Heart right ventricle (tissue), 16 donors: ENCODE data around the gene FXYD4. TPM values are rescaled to one million over a fixed set of nuclear protein-coding genes. Genes with fewer than 3 reads are reported as not detected.

Source experiments
- ATAC-seq, 8 donors: fragments of 200-7000 bp; cut with Tn5 transposase; one replicate each; pipeline ENCODE4 v1.9.1; 2020; ENCODE audit warnings: mild to moderate bottlenecking in 8 of 8, moderate library complexity in 8 of 8, moderate number of reproducible peaks in 1 of 8
- DNase-seq, 2 donors: peaks; one replicate each; pipeline ENCODE4 v3.0.0-alpha.2; 2020
- H3K27ac ChIP-seq, 10 donors: fragments of 200-600 bp; sonication (generic) in 2 of 10; one replicate each; pipeline versions ENCODE4 v1.5.0 to v1.8.0; 2020 to 2022; ENCODE audit warnings: mild to moderate bottlenecking in 3 of 10
- H3K27me3 ChIP-seq, 7 donors: fragments of 200-600 bp; one replicate each; pipeline ENCODE4 v1.8.0; 2021 to 2022; ENCODE audit warnings: mild to moderate bottlenecking in 2 of 7
- H3K36me3 ChIP-seq, 9 donors: fragments of 200-600 bp; sonication (generic) in 1 of 9; one replicate each; pipeline versions ENCODE4 v1.5.0 to v1.8.0; 2020 to 2022; ENCODE audit warnings: mild to moderate bottlenecking in 2 of 9
- H3K4me1 ChIP-seq, 9 donors: fragments of 200-600 bp; sonication (generic) in 1 of 9; one replicate each; pipeline versions ENCODE4 v1.5.0 to v1.8.0; 2020 to 2022; ENCODE audit warnings: mild to moderate bottlenecking in 4 of 9
- H3K4me3 ChIP-seq, 10 donors: fragments of 200-600 bp; sonication (generic) in 2 of 10; one replicate each; pipeline versions ENCODE4 v1.5.0 to v1.8.0; 2020 to 2022; ENCODE audit warnings: mild to moderate bottlenecking in 7 of 10, moderate library complexity in 2 of 10
- H3K9me3 ChIP-seq, 11 donors: fragments of 200-600 bp in 10 of 11; sonication (generic) in 2 of 11; one replicate each; pipeline versions ENCODE4 v1.5.0 to v1.8.0; 2013 to 2022; ENCODE audit warnings: mild to moderate bottlenecking in 2 of 11, control low read depth in 1 of 11, moderate library complexity in 1 of 11
- whole genome bisulfite sequencing, 2 donors: extraction: QIAGEN DNeasy Blood & Tissue Kit; methylation state at CpG; one replicate each; pipeline ENCODE4 v1.1.7; 2013; ENCODE audit warnings: inconsistent platforms in 1 of 2; 5-methylcytosine and 5-hydroxymethylcytosine counted together
- intact Hi-C, 10 donors: fragments of 100-400 bp; cut with DNase I; formaldehyde crosslinking; loops; one replicate each; pipeline versions ENCODE4 v1.11.1 to v1.14.2; 2022
- polyA plus RNA-seq, 2 donors: library from polyadenylated mRNA; stranded (reverse); fragments of 200-250 nt; gene quantifications; one replicate each; pipeline ENCODE4 v1.2.3, GENCODE V29; 2013
- total RNA-seq, 10 donors: library from RNA; stranded (reverse); fragmentation: NEBNext Ultra II Directional in 3 of 10; extraction: Animal tissue kit (Norgen Biotek cat#: 25700) in 3 of 10; gene quantifications; one replicate each; pipeline versions ENCODE4 v1.2.1 to v1.2.4, GENCODE V29; 2021 to 2023
- TF ChIP-seq, protein P1 (sequence below), 9 donors: fragments of 200-600 bp; sonication (generic) in 2 of 9; IDR thresholded peaks; one replicate each; pipeline versions ENCODE4 v1.5.0 to v1.8.0; 2021 to 2022; ENCODE audit warnings: antibody characterized with exemption in 9 of 9, mild to moderate bottlenecking in 5 of 9, moderate library complexity in 1 of 9
- donor health status: Arrhythmogenic right ventricular cardiomyopathy.
- donor health status: ischemic (EF 13 %, LVEDD 7.1; RV severe dilation, severe dysfunction).
- donor health status: healthy with polysubstance abuse.
- donor health status: DM: no; HTN: yes; CAD: no.
- donor health status: DM: no; HTN: no; CAD: no.
- donor health status: ischemic (EF 25% LVEDD 6.9; RV normal size, moderate dysfunction).
- donor health status: ischemic (EF 25% LVEDD 5.7; RV mildly dilated, moderate dysfunction).
- donor health status: healthy.
- donor health status: DM: yes; HTN: yes; CAD: no.
- donor health status: Ischemic cardiomyopathy.
- donor health status: ischemic (EF 35%, LVEDD 5.7; RV mildly dilated, moderate dysfunction).
- donor health status: nonischemic (EF 11% LVEDD 7.7; RV severe dilation, severe dysfunction).
- donor health status: DM: yes; HTN: yes; CAD: no.
- donor health status: PGD.
- donor health status: ischemic (EF 29% LVEDD 5.4; RV normal size, mild dysfunction).
- donor health status: nonischemic (EF 23%, LVEDD 6.1; RV moderate dilation, normal function).

Gene FXYD4
- total and polyA plus RNA-seq, 12 donors = 0.42 to 1.5 TPM; not detected in 10

DNA sequence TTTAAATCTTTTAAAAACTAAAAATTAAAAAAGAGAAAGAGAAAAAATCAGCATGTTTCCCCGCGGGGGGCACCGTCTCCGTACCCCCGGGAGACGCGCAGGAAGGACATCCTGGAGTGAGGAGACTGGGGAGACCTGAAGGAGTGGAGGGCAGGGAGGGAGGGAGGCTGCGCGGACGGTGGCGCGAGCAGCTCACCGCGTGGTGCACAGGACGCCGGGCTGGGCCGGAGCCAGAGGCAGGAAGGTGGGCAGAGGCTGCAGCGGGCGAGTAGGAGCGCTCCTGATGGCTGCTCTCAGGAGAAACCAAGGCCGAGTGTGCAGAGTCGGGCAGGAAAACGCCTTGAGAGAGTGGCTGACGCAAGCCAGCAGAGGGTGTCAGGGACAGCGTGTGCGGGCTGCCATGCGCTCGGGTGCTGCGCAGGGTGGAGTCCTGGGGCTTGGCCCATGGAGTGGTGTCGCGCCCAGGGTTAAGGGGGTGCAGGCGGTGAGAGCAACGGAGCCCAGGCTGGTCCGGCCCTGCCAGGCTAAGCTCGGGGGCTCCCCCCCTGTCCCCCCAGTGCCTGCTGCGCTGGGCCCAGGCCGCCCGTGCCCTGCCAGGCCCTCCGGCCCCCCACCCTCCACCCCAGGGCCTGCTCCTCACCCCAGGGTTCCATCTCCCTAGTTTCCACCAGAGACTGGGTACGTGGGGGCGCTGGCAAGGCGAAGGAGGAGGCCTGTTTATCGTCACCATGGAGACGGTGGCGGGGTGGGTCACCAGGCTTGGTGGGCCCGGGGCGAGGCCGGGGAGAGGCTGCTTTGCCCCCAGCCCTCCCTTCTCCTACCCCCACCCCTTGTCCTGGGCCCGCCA is 28.9 kb upstream of the FXYD4 start:
- peaks cover 0 to 4% (median 0%) of the 10 kb centered on the region in 9 donors for H3K4me1 ChIP-seq
- no peak overlapping the region for H3K4me3 ChIP-seq
- intact Hi-C loops = loop anchor here in 2 of 10 donors (10.0 kb wide), 2 partner anchors 48 to 138 kb away; no protein-coding TSS in a partner anchor
- H3K36me3 ChIP-seq = no peaks in the 10 kb centered on the region
- H3K27ac ChIP-seq = no peak overlapping the region
- DNase-seq (no peak), ATAC-seq (no peak)
- WGBS, 2 donors = 88% methylated on average over 45 to 49 of the region's 49 CpGs
- H3K27me3 ChIP-seq = peaks cover 0 to 25% (median 17%) of the 10 kb centered on the region in 7 donors
- TF ChIP-seq, protein P1, sequence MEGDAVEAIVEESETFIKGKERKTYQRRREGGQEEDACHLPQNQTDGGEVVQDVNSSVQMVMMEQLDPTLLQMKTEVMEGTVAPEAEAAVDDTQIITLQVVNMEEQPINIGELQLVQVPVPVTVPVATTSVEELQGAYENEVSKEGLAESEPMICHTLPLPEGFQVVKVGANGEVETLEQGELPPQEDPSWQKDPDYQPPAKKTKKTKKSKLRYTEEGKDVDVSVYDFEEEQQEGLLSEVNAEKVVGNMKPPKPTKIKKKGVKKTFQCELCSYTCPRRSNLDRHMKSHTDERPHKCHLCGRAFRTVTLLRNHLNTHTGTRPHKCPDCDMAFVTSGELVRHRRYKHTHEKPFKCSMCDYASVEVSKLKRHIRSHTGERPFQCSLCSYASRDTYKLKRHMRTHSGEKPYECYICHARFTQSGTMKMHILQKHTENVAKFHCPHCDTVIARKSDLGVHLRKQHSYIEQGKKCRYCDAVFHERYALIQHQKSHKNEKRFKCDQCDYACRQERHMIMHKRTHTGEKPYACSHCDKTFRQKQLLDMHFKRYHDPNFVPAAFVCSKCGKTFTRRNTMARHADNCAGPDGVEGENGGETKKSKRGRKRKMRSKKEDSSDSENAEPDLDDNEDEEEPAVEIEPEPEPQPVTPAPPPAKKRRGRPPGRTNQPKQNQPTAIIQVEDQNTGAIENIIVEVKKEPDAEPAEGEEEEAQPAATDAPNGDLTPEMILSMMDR (IDR thresholded peaks at IDR 0.05) = no peak
- H3K9me3 ChIP-seq = no peaks in the 10 kb centered on the region

DNA sequence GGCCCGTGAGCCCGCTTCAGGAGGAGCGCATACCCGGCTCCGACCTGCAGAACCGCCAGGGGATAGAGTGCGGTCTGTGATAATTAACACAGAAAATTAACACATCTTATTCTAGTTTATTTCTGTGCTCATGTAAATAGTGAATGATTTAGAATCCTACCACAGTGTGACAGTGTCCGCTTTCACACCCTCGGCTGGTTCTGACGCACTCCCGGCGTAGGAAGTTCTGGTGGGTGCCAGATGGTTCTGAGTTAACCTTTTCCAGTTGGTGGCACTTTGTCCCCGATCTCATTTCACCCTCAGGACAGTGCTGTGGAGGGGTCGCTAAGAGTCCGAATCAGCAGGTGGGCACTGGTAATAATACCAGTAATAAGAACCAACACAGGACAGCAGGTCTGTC is 28.3 kb upstream of the FXYD4 start:
- TF ChIP-seq, protein P1 (IDR thresholded peaks at IDR 0.05) = no peak
- H3K36me3 ChIP-seq = no peaks in the 10 kb centered on the region
- intact Hi-C loops = loop anchor here in 2 of 10 donors (10.0 kb wide), 2 partner anchors 48 to 138 kb away; no protein-coding TSS in a partner anchor

DNA sequence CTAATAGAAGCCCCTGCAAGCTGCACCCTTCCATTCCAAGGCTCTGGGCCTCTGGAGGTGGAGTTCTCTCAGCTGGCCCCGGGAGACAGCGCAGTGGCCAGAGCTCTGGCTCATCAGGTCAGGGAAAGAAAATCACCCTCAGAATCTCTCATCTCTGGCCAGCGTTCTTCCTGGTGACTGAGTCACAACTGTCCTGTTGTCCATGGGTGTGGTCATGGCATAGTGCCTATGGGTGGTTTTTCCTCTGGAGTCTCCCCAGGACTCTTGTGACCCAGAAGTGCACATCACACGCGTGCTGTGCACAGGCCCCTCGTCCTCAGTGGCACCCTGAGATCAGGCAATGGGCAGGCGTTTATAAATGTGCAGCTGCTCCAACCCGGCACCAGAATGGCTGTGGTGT is 27.4 kb upstream of the FXYD4 start:
- TF ChIP-seq, protein P1 (IDR thresholded peaks at IDR 0.05) = no peak
- intact Hi-C loops = loop anchor here in 2 of 10 donors (10.0 kb wide), 2 partner anchors 49 to 139 kb away; no protein-coding TSS in a partner anchor
- 76 to 85% methylated on average over 8 of the region's 8 CpGs for WGBS, 2 donors
- no peak for DNase-seq
- H3K36me3 ChIP-seq = no peaks in the 10 kb centered on the region
- ATAC-seq = no peak
- no peaks in the 10 kb centered on the region for H3K9me3 ChIP-seq
- peaks cover 0 to 19% (median 7%) of the 10 kb centered on the region in 7 donors for H3K27me3 ChIP-seq
- no peak overlapping the region for H3K4me3 ChIP-seq
- peaks cover 0 to 7% (median 0%) of the 10 kb centered on the region in 9 donors for H3K4me1 ChIP-seq
- H3K27ac ChIP-seq = no peak overlapping the region

More for the DNA sequence above, 28.3 kb upstream of the FXYD4 start:
- Histone ChIP-seq H3K9me3 (no peaks in the 10 kb centered on the region), H3K4me3 (no peak overlapping the region), H3K4me1 (peaks cover 0 to 6% (median 0%) of the 10 kb centered on the region in 9 donors), H3K27ac (no peak overlapping the region), H3K27me3 (peaks cover 0 to 24% (median 15%) of the 10 kb centered on the region in 7 donors)
- 94 to 96% methylated on average over 15 of the region's 15 CpGs for WGBS, 2 donors
- DNase-seq = no peak
- ATAC-seq = no peak

DNA sequence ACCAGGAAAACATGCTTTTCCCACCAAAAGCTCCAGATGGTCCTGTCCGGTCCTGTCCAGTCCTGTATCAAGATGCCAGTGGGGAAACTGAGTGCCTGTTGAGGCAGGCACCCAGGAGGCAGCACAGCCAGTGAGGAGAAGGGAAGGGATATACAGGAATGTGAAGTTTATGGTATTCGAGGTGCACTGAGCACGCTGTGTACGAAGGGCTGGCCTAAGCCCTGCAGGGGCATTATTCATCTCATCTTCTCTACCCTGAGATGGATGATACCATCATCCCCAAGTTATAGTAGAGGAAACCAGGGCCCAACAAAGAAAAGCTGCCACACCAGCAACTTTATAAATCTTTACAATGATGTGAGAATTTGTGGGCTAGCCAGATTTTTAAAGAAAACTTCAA is 23.4 kb upstream of the FXYD4 start:
- H3K36me3 ChIP-seq = no peaks in the 10 kb centered on the region
- TF ChIP-seq, protein P1 (IDR thresholded peaks at IDR 0.05) = no peak
- DNase-seq = no peak
- intact Hi-C loops = loop anchor here in 9 of 10 donors (1.0 to 10.0 kb wide), 6 partner anchors 53 to 143 kb away; no protein-coding TSS in a partner anchor
- H3K27me3 ChIP-seq = peaks cover 0 to 33% (median 17%) of the 10 kb centered on the region in 7 donors
- WGBS, 2 donors = 92 to 93% methylated on average over 4 of the region's 4 CpGs
- peaks cover 0 to 14% (median 5%) of the 10 kb centered on the region in 9 donors for H3K4me1 ChIP-seq
- H3K4me3 ChIP-seq = no peak overlapping the region
- H3K9me3 ChIP-seq = no peaks in the 10 kb centered on the region
- ATAC-seq = no peak
- no peak overlapping the region for H3K27ac ChIP-seq
